IMR-90 (cell line): ENCODE results near the gene CYTH2. TPM values are rescaled to one million over a fixed set of nuclear protein-coding genes. Genes with fewer than 3 reads are reported as not detected.

Experiments
- ATAC-seq: fragments of 200-7000 bp; cut with Tn5 transposase; 2 replicates; pipeline ENCODE4 v1.9.1; 2020; ENCODE audit warnings: low read depth, mild to moderate bottlenecking, moderate library complexity
- BruUV-seq: library from RNA; stranded (reverse); fragments of 400-500 nt; replicated peaks from 2 replicates; lab custom pipeline; 2021; lab: Mats Ljungman, UMichigan
- CTCF ChIA-PET: fragments of 300-600 bp; formaldehyde crosslinking; extraction: SDS; loops from one replicate; lab custom pipeline; 2021; ENCODE audit warnings: antibody characterized with exemption; lab: Yijun Ruan, JAX
- POLR2A ChIA-PET: fragments of 300-600 bp; sonication (Branson Sonifier 250); formaldehyde crosslinking; loops from one replicate; lab custom pipeline; 2022; ENCODE audit warnings: antibody characterized with exemption; ENCODE audit not compliant: unreplicated experiment; lab: Charles Lee
- DNase-seq: peaks from one replicate; pipeline ENCODE4 v3.0.0; 2013
- H2AFZ ChIP-seq: replicated peaks from 2 replicates; pipeline ENCODE3; 2013; ENCODE audit warnings: low read length, mild to moderate bottlenecking; ENCODE audit not compliant: poor library complexity
- H2AK5ac ChIP-seq: 2 replicates; pipeline ENCODE4 v1.6.1; 2013; ENCODE audit warnings: low read depth, low read length, inconsistent platforms
- H2AK9ac ChIP-seq: replicated peaks from 2 replicates; pipeline ENCODE3; 2013; ENCODE audit warnings: mild to moderate bottlenecking, low read depth, low read length, moderate library complexity; ENCODE audit not compliant: poor library complexity
- H2BK120ac ChIP-seq: 2 replicates; pipeline ENCODE4 v1.6.1; 2013; ENCODE audit warnings: low read depth, low read length, inconsistent platforms
- H2BK15ac ChIP-seq: 3 replicates; pipeline ENCODE4 v1.6.1; 2013; ENCODE audit warnings: low read depth, low read length, inconsistent platforms
- H2BK20ac ChIP-seq: 2 replicates; pipeline ENCODE4 v1.6.1; 2013; ENCODE audit warnings: low read depth, mild to moderate bottlenecking, inconsistent platforms, low read length, moderate library complexity
- H2BK5ac ChIP-seq: 2 replicates; pipeline ENCODE4 v1.6.1; 2013; ENCODE audit warnings: mild to moderate bottlenecking, low read depth, low read length, inconsistent platforms; ENCODE audit not compliant: poor library complexity, severe bottlenecking
- H3K14ac ChIP-seq: replicated peaks from 2 replicates; pipeline ENCODE4 v1.6.1; 2013; ENCODE audit warnings: low read depth, low read length, inconsistent platforms
- H3K18ac ChIP-seq: 2 replicates; pipeline ENCODE4 v1.6.1; 2013; ENCODE audit warnings: low read depth, low read length, control low read depth
- H3K23ac ChIP-seq: 2 replicates; pipeline ENCODE4 v1.6.1; 2013; ENCODE audit warnings: low read depth, low read length, inconsistent platforms
- H3K27ac ChIP-seq: 2 replicates; pipeline ENCODE4 v1.5.1; 2013; ENCODE audit warnings: mild to moderate bottlenecking, control low read depth, low read length; ENCODE audit not compliant: insufficient read depth
- H3K27me3 ChIP-seq: 2 replicates; pipeline ENCODE4 v1.6.1; 2013; ENCODE audit warnings: low read length; ENCODE audit not compliant: control insufficient read depth, insufficient read depth
- H3K36me3 ChIP-seq: 2 replicates; pipeline ENCODE4 v1.6.1; 2013; ENCODE audit warnings: low read length, mixed read lengths; ENCODE audit not compliant: control insufficient read depth, insufficient read depth
- H3K4ac ChIP-seq: 2 replicates; pipeline ENCODE4 v1.6.1; 2013; ENCODE audit warnings: low read depth, low read length, inconsistent platforms
- H3K4me1 ChIP-seq: 2 replicates; pipeline ENCODE4 v1.6.1; 2013; ENCODE audit warnings: low read length, mixed read lengths; ENCODE audit not compliant: control insufficient read depth, insufficient read depth
- H3K4me2 ChIP-seq: 2 replicates; pipeline ENCODE4 v1.6.1; 2013; ENCODE audit warnings: low read depth, mild to moderate bottlenecking, control low read depth, low read length, moderate library complexity
- H3K4me3 ChIP-seq: 2 replicates; pipeline ENCODE4 v1.5.1; 2013; ENCODE audit warnings: low read depth, mild to moderate bottlenecking, control low read depth, low read length, moderate library complexity; ENCODE audit not compliant: insufficient read depth
- H3K56ac ChIP-seq: 2 replicates; pipeline ENCODE4 v1.6.1; 2013; ENCODE audit warnings: low read length, inconsistent platforms; ENCODE audit not compliant: insufficient read depth; ENCODE audit errors: extremely low read depth
- H3K79me1 ChIP-seq, 2 experiments: 2 replicates each; pipeline ENCODE4 v1.6.1; 2013; ENCODE audit warnings: low read length in 2 of 2, inconsistent platforms in 1 of 2, low read depth in 1 of 2
- H3K9ac ChIP-seq: 2 replicates; pipeline ENCODE4 v1.6.1; 2013; ENCODE audit warnings: low read depth, low read length, control low read depth
- H3K9me1 ChIP-seq: 2 replicates; pipeline ENCODE4 v1.6.1; 2013; ENCODE audit warnings: low read length, inconsistent platforms; ENCODE audit not compliant: insufficient read depth
- H3K9me3 ChIP-seq: 2 replicates; pipeline ENCODE4 v1.6.1; 2013; ENCODE audit warnings: low read length; ENCODE audit not compliant: control insufficient read depth, insufficient read depth
- H4K20me1 ChIP-seq: 2 replicates; pipeline ENCODE4 v1.6.1; 2013; ENCODE audit warnings: low read length, inconsistent platforms; ENCODE audit not compliant: insufficient read depth
- H4K5ac ChIP-seq: 2 replicates; pipeline ENCODE4 v1.6.1; 2013; ENCODE audit warnings: mild to moderate bottlenecking, low read depth, low read length, control low read depth
- H4K8ac ChIP-seq, 2 experiments: 2 replicates each; pipeline ENCODE4 v1.6.1; 2013; ENCODE audit warnings: low read depth in 2 of 2, low read length in 2 of 2, control low read depth in 1 of 2, inconsistent platforms in 1 of 2
- H4K91ac ChIP-seq: 2 replicates; pipeline ENCODE4 v1.6.1; 2013; ENCODE audit warnings: low read depth, low read length, inconsistent platforms; ENCODE audit not compliant: insufficient read depth
- CEBPB ChIP-seq: IDR thresholded peaks from 2 replicates; pipeline ENCODE4 v1.6.1; 2012; ENCODE audit warnings: low read depth, low read length, improper control_type of control experiment
- RAD21 ChIP-seq: IDR thresholded peaks from 2 replicates; pipeline ENCODE4 v1.6.1; 2012; ENCODE audit warnings: low read length, improper control_type of control experiment
- WGBS, 2 experiments: methylation state at CpG; one replicate each; pipeline versions ENCODE4 v1.1.5 to v1.1.7; 2013; ENCODE audit warnings: missing lambda C conversion rate in 2 of 2; ENCODE audit not compliant: insufficient read length in 1 of 2; ENCODE audit errors: extremely low coverage in 2 of 2; 5-methylcytosine and 5-hydroxymethylcytosine counted together
- dilution Hi-C: fragments of 300-500 bp; cut with HindIII; formaldehyde crosslinking; loops from one replicate; pipeline ENCODE4 v1.14.3; 2018; ENCODE audit warnings: low sequenced_read_pairs; ENCODE audit not compliant: unreplicated experiment
- in situ Hi-C: fragments of 300-500 bp; cut with MboI; formaldehyde crosslinking; loops from 3 replicates; pipeline ENCODE4 v1.14.3; 2019; ENCODE audit warnings: low sequenced_read_pairs, inconsistent platforms, mixed read lengths
- intact Hi-C: fragments of 100-400 bp; cut with micrococcal nuclease; formaldehyde crosslinking; loops from 2 replicates; pipeline ENCODE4 v1.10.0; 2022
- polyA plus RNA-seq, 3 experiments: library from polyadenylated mRNA; depleted of rRNA; stranded (reverse); fragments of >200 nt; gene quantifications; 2 replicates each; pipeline ENCODE4 v1.2.3, GENCODE V29; 2012; ENCODE audit warnings: low replicate concordance in 1 of 3
- total RNA-seq: library from RNA; depleted of rRNA; stranded (reverse); fragments of >200 nt; gene quantifications from 2 replicates; pipeline ENCODE4 v1.2.3, GENCODE V29; 2012
- TF ChIP-seq, protein P1 (sequence below): conservative IDR thresholded peaks from 2 replicates; pipeline ENCODE4 v1.5.1; 2012; ENCODE audit warnings: mild to moderate bottlenecking, low read depth, low read length, improper control_type of control experiment

The CYTH2 gene
- total and polyA plus RNA-seq, 2 of the 4 experiments (the other 2 are of a cell fraction), result 35.8 to 62.0 TPM

DNA sequence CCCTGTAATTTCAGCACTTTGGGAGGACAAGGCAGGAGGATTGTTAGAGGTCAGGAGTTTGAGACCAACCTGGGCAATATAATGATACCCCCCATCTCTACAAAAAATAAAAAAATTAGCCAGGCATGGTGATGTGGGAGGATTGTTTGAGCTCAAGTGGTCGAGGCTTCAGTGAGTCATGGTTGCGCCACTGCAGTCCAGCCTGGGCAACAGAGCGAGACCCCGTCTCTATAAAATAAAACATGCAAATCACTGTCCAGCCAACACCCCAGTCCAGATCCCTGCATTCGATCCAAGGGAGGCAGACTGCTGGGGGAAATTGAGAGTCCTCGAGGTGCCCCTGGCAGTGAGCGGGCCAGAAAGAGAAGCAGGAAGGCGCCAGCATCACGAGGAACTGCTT is 7.0 kb downstream of the CYTH2 start:
- Histone ChIP-seq H4K20me1 (peaks cover 51% of the 10 kb centered on the region), H4K91ac (no peak overlapping the region), H3K23ac (no peak overlapping the region), H2BK15ac (no peak overlapping the region), H3K79me1 (peaks cover 12 to 55% of the 10 kb centered on the region in 2 experiments), H3K9me3 (no peaks in the 10 kb centered on the region), H2BK5ac (no peak overlapping the region), H3K4ac (no peak overlapping the region), H3K9ac (no peak overlapping the region), H3K18ac (no peak overlapping the region), H4K8ac (no peak overlapping the region), H3K36me3 (peaks cover 76% of the 10 kb centered on the region), H3K9me1 (peaks cover 11% of the 10 kb centered on the region), H3K56ac (no peak overlapping the region), H3K4me3 (no peak overlapping the region), H2AK5ac (no peak overlapping the region), H3K14ac (no peak overlapping the region), H2BK120ac (no peak overlapping the region), H3K27me3 (no peaks in the 10 kb centered on the region), H2AFZ (no peak overlapping the region), H4K5ac (no peak overlapping the region), H2BK20ac (no peak overlapping the region), H3K4me1 (peaks cover 6% of the 10 kb centered on the region; the same call in 1 of the 2 replicates), H3K27ac (no peak overlapping the region), H3K4me2 (no peak overlapping the region), H2AK9ac (no peak overlapping the region)
- intact Hi-C loops, result no loop called here
- DNase-seq (no peak), ATAC-seq (no peak)
- 90% methylated on average over 4 of the region's 9 CpGs; no CpG with 5 or more reads in 1 of the 2 experiments for WGBS, 2 experiments
- dilution Hi-C loops, result no loop called here
- in situ Hi-C loops, result no loop called here
- ChIA-PET POLR2A (no interaction called here), CTCF (no interaction called here)
- TF ChIP-seq RAD21, result no peak
- TF ChIP-seq, protein P1, sequence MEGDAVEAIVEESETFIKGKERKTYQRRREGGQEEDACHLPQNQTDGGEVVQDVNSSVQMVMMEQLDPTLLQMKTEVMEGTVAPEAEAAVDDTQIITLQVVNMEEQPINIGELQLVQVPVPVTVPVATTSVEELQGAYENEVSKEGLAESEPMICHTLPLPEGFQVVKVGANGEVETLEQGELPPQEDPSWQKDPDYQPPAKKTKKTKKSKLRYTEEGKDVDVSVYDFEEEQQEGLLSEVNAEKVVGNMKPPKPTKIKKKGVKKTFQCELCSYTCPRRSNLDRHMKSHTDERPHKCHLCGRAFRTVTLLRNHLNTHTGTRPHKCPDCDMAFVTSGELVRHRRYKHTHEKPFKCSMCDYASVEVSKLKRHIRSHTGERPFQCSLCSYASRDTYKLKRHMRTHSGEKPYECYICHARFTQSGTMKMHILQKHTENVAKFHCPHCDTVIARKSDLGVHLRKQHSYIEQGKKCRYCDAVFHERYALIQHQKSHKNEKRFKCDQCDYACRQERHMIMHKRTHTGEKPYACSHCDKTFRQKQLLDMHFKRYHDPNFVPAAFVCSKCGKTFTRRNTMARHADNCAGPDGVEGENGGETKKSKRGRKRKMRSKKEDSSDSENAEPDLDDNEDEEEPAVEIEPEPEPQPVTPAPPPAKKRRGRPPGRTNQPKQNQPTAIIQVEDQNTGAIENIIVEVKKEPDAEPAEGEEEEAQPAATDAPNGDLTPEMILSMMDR, result no peak
- TF ChIP-seq CEBPB, result peak; percentile 61
- no TSS peak for BruUV-seq
